WTC11 (cell line): ENCODE measurements around the gene SYNGAP1.
"Not testable (repeated sequence)": the region's sequence is repeated elsewhere in the genome, so short reads cannot be mapped to it uniquely, and the experiment has no call there.

Experiments
- ATF2 ChIP-seq: sonication (generic); formaldehyde crosslinking; IDR thresholded peaks from 2 replicates; pipeline ENCODE4 v1.8.1; 2022; ENCODE audit warnings: low read depth, missing genetic modification reagents, borderline replicate concordance
- ATF3 ChIP-seq: sonication (generic); formaldehyde crosslinking; conservative IDR thresholded peaks from 2 replicates; pipeline ENCODE4 v1.8.1; 2022; ENCODE audit warnings: mild to moderate bottlenecking, missing genetic modification reagents
- CREB1 ChIP-seq: sonication (generic); formaldehyde crosslinking; IDR thresholded peaks from 2 replicates; pipeline ENCODE4 v1.8.0; 2023; ENCODE audit warnings: mild to moderate bottlenecking, missing genetic modification reagents
- NFYB ChIP-seq: sonication (generic); formaldehyde crosslinking; conservative IDR thresholded peaks from 2 replicates; pipeline ENCODE4 v1.8.0; 2022; ENCODE audit warnings: low read depth, missing genetic modification reagents
- TF ChIP-seq, protein P1 (sequence below): fragments of 200-600 bp; IDR thresholded peaks from 2 replicates; pipeline ENCODE4 v1.8.0; 2022; ENCODE audit warnings: antibody characterized with exemption
- TF ChIP-seq, protein P2 (sequence below): sonication (generic); formaldehyde crosslinking; IDR thresholded peaks from 2 replicates; pipeline ENCODE4 v1.8.0; 2023; ENCODE audit warnings: missing genetic modification reagents, mild to moderate bottlenecking, borderline replicate concordance

- not testable (repeated sequence) for TF ChIP-seq NFYB (CRISPR knock-in tag); ATF3 (CRISPR knock-in tag); ATF2 (CRISPR knock-in tag); CREB1
- TF ChIP-seq, protein P1, sequence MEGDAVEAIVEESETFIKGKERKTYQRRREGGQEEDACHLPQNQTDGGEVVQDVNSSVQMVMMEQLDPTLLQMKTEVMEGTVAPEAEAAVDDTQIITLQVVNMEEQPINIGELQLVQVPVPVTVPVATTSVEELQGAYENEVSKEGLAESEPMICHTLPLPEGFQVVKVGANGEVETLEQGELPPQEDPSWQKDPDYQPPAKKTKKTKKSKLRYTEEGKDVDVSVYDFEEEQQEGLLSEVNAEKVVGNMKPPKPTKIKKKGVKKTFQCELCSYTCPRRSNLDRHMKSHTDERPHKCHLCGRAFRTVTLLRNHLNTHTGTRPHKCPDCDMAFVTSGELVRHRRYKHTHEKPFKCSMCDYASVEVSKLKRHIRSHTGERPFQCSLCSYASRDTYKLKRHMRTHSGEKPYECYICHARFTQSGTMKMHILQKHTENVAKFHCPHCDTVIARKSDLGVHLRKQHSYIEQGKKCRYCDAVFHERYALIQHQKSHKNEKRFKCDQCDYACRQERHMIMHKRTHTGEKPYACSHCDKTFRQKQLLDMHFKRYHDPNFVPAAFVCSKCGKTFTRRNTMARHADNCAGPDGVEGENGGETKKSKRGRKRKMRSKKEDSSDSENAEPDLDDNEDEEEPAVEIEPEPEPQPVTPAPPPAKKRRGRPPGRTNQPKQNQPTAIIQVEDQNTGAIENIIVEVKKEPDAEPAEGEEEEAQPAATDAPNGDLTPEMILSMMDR, result not testable (repeated sequence)
- TF ChIP-seq, protein P2, sequence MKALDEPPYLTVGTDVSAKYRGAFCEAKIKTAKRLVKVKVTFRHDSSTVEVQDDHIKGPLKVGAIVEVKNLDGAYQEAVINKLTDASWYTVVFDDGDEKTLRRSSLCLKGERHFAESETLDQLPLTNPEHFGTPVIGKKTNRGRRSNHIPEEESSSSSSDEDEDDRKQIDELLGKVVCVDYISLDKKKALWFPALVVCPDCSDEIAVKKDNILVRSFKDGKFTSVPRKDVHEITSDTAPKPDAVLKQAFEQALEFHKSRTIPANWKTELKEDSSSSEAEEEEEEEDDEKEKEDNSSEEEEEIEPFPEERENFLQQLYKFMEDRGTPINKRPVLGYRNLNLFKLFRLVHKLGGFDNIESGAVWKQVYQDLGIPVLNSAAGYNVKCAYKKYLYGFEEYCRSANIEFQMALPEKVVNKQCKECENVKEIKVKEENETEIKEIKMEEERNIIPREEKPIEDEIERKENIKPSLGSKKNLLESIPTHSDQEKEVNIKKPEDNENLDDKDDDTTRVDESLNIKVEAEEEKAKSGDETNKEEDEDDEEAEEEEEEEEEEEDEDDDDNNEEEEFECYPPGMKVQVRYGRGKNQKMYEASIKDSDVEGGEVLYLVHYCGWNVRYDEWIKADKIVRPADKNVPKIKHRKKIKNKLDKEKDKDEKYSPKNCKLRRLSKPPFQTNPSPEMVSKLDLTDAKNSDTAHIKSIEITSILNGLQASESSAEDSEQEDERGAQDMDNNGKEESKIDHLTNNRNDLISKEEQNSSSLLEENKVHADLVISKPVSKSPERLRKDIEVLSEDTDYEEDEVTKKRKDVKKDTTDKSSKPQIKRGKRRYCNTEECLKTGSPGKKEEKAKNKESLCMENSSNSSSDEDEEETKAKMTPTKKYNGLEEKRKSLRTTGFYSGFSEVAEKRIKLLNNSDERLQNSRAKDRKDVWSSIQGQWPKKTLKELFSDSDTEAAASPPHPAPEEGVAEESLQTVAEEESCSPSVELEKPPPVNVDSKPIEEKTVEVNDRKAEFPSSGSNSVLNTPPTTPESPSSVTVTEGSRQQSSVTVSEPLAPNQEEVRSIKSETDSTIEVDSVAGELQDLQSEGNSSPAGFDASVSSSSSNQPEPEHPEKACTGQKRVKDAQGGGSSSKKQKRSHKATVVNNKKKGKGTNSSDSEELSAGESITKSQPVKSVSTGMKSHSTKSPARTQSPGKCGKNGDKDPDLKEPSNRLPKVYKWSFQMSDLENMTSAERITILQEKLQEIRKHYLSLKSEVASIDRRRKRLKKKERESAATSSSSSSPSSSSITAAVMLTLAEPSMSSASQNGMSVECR (CRISPR knock-in tag), result not testable (repeated sequence)
Measured at GRCh38 chr6:33399881-33400280, 20.0 kb upstream of the SYNGAP1 start.
